Liver (tissue), 9 donors: ENCODE data around the gene CROCC2. TPM values are rescaled to one million over a fixed set of nuclear protein-coding genes. Genes with fewer than 3 reads are reported as not detected.
A peak's percentile ranks its signal among the peaks of the same experiment; 100 is the strongest.

ENCODE experiments used
- DNase-seq: peaks from one replicate; pipeline ENCODE4 v3.0.0-alpha.2; 2017; ENCODE audit warnings: low spot score
- H3K27ac ChIP-seq, 2 donors: one replicate each; pipeline ENCODE4 v1.7.0; 2013; ENCODE audit warnings: inconsistent platforms in 2 of 2, low read length in 2 of 2, control low read depth in 1 of 2, low read depth in 1 of 2, mild to moderate bottlenecking in 1 of 2
- H3K27me3 ChIP-seq, 4 donors: one replicate each; pipeline versions ENCODE4 v1.6.1 to v1.7.0; 2013; ENCODE audit warnings: low read length in 3 of 4, inconsistent platforms in 1 of 4, mild to moderate bottlenecking in 1 of 4, moderate library complexity in 1 of 4; ENCODE audit not compliant: control insufficient read depth in 4 of 4, insufficient read depth in 4 of 4
- H3K36me3 ChIP-seq, 4 donors: one replicate each; pipeline versions ENCODE4 v1.6.1 to v1.7.0; 2013; ENCODE audit warnings: low read length in 3 of 4, mild to moderate bottlenecking in 3 of 4, low read depth in 1 of 4, moderate library complexity in 1 of 4; ENCODE audit not compliant: control insufficient read depth in 4 of 4, insufficient read depth in 3 of 4
- H3K4me1 ChIP-seq, 4 donors: one replicate each; pipeline versions ENCODE4 v1.6.1 to v1.7.0; 2013; ENCODE audit warnings: low read length in 3 of 4, mild to moderate bottlenecking in 3 of 4, moderate library complexity in 1 of 4; ENCODE audit not compliant: control insufficient read depth in 4 of 4, insufficient read depth in 4 of 4
- H3K4me3 ChIP-seq, 3 donors: one replicate each; pipeline versions ENCODE4 v1.6.1 to v1.7.0; 2013; ENCODE audit warnings: low read length in 3 of 3, control low read depth in 1 of 3, low read depth in 1 of 3, mild to moderate bottlenecking in 1 of 3
- H3K9ac ChIP-seq, 2 donors: one replicate each; pipeline ENCODE4 v1.7.0; 2013; ENCODE audit warnings: low read length in 2 of 2, mild to moderate bottlenecking in 2 of 2, moderate library complexity in 2 of 2, control low read depth in 1 of 2, low read depth in 1 of 2
- H3K9me3 ChIP-seq, 4 donors: one replicate each; pipeline versions ENCODE4 v1.6.1 to v1.7.0; 2013; ENCODE audit warnings: low read length in 3 of 4; ENCODE audit not compliant: control insufficient read depth in 4 of 4
- ATF3 ChIP-seq: IDR thresholded peaks from 2 replicates; pipeline ENCODE4 v1.6.1; 2016; ENCODE audit warnings: antibody characterized with exemption
- EGR1 ChIP-seq, 2 donors: IDR thresholded peaks; 2 replicates each; pipeline ENCODE4 v1.6.1; 2016 to 2018; ENCODE audit warnings: antibody characterized with exemption in 2 of 2, low read depth in 2 of 2
- FOXA1 ChIP-seq: IDR thresholded peaks from 2 replicates; pipeline ENCODE4 v1.6.1; 2016; ENCODE audit warnings: antibody characterized with exemption
- FOXA2 ChIP-seq: IDR thresholded peaks from 2 replicates; pipeline ENCODE4 v1.6.1; 2016; ENCODE audit warnings: antibody characterized with exemption
- GABPA ChIP-seq, 2 donors: IDR thresholded peaks in 1 of 2; conservative IDR thresholded peaks in 1 of 2; 2 replicates each; pipeline ENCODE4 v1.6.1; 2016; ENCODE audit warnings: antibody characterized with exemption in 2 of 2, mild to moderate bottlenecking in 1 of 2, moderate library complexity in 1 of 2
- HNF4A ChIP-seq, 2 donors: conservative IDR thresholded peaks; 2 replicates each; pipeline ENCODE4 v1.6.1; 2016; ENCODE audit warnings: antibody characterized with exemption in 2 of 2, mild to moderate bottlenecking in 2 of 2
- HNF4G ChIP-seq: IDR thresholded peaks from 2 replicates; pipeline ENCODE4 v1.6.1; 2016; ENCODE audit warnings: antibody characterized with exemption
- JUND ChIP-seq, 2 donors: IDR thresholded peaks; 2 replicates each; pipeline ENCODE4 v1.6.1; 2016; ENCODE audit warnings: antibody characterized with exemption in 2 of 2
- NR2F2 ChIP-seq: IDR thresholded peaks from 2 replicates; pipeline ENCODE4 v1.6.1; 2016; ENCODE audit warnings: antibody characterized with exemption
- RAD21 ChIP-seq, 2 donors: IDR thresholded peaks; 2 replicates each; pipeline ENCODE4 v1.6.1; 2016; ENCODE audit warnings: antibody characterized with exemption in 2 of 2, mild to moderate bottlenecking in 2 of 2
- REST ChIP-seq: IDR thresholded peaks from 2 replicates; pipeline ENCODE4 v1.6.1; 2016; ENCODE audit warnings: antibody characterized with exemption, mild to moderate bottlenecking
- RXRA ChIP-seq, 2 donors: IDR thresholded peaks; 2 replicates each; pipeline ENCODE4 v1.6.1; 2017 to 2018; ENCODE audit warnings: antibody characterized with exemption in 2 of 2, mild to moderate bottlenecking in 1 of 2
- SP1 ChIP-seq: IDR thresholded peaks from 2 replicates; pipeline ENCODE4 v1.6.1; 2018; ENCODE audit warnings: antibody characterized with exemption, mild to moderate bottlenecking
- YY1 ChIP-seq: IDR thresholded peaks from 2 replicates; pipeline ENCODE4 v1.6.1; 2016; ENCODE audit warnings: antibody characterized with exemption, mild to moderate bottlenecking
- ZBTB33 ChIP-seq: IDR thresholded peaks from 2 replicates; pipeline ENCODE4 v1.6.1; 2016; ENCODE audit warnings: antibody characterized with exemption
- WGBS: extraction: QIAGEN DNeasy Blood & Tissue Kit; methylation state at CpG from one replicate; pipeline ENCODE4 v1.1.7; 2013; 5-methylcytosine and 5-hydroxymethylcytosine counted together
- polyA plus RNA-seq, 2 donors: library from polyadenylated mRNA; stranded (reverse) in 1 of 2; unstranded in 1 of 2; fragments of 200-250 nt in 1 of 2; fragments of >200 nt in 1 of 2; fragmentation: Nextera tagmentation in 1 of 2; extraction: Ambion mirVana in 1 of 2; gene quantifications; one replicate each; pipeline versions ENCODE4 v1.2.1 to v1.2.3, GENCODE V29; 2013 to 2015
- total RNA-seq, 2 donors: library from RNA; depleted of rRNA; stranded (reverse); fragments of >200 nt; gene quantifications; one replicate each; pipeline ENCODE4 v1.2.3, GENCODE V29; 2014
- TF ChIP-seq, protein P1 (sequence below): IDR thresholded peaks from 2 replicates; pipeline ENCODE4 v1.6.1; 2016; ENCODE audit warnings: antibody characterized with exemption
- TF ChIP-seq, protein P2 (sequence below): fragments of 150-350 bp; IDR thresholded peaks from 2 replicates; pipeline ENCODE4 v1.5.1; 2017; ENCODE audit warnings: improper control_type of control experiment, low read depth, low read length; ENCODE audit not compliant: missing input control
- donor health status: healthy.
- donor health status: healthy.
- donor health status: healthy.
- donor health status: healthy.
- donor health status: healthy.

Gene CROCC2
- total and polyA plus RNA-seq, 4 donors: under 0.01 to 0.13 (median 0.05) TPM

GRCh38 chr2:240873805-240874714 lies 32.1 kb upstream of the CROCC2 start:
- DNase-seq: peak; percentile 76
- TF ChIP-seq FOXA2 (peak; percentile 19), REST (no peak), RAD21 (IDR thresholded peaks at IDR 0.05) (peak in 1 of 2 donors; percentile 60), RXRA (IDR thresholded peaks at IDR 0.05) (peak; percentile 94 to 97), ZBTB33 (no peak), JUND (IDR thresholded peaks at IDR 0.05) (peak in 1 of 2 donors; percentile 37), YY1 (peak; percentile 61), NR2F2 (no peak), ATF3 (no peak), HNF4A (conservative IDR thresholded peaks at IDR 0.05) (peak; percentile 88 to 93), GABPA (IDR thresholded peaks at IDR 0.05 in 1 of 2, conservative IDR thresholded peaks at IDR 0.05 in 1 of 2) (peak in 1 of 2 donors; percentile 63), EGR1 (IDR thresholded peaks at IDR 0.05; ENCODE audit: low read depth in 2 of 2) (peak in 1 of 2 donors; percentile 72), HNF4G (peak; percentile 82), SP1 (peak; percentile 91), FOXA1 (peak; percentile 36)
- TF ChIP-seq, protein P1, sequence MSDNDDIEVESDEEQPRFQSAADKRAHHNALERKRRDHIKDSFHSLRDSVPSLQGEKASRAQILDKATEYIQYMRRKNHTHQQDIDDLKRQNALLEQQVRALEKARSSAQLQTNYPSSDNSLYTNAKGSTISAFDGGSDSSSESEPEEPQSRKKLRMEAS: peak; percentile 86
- TF ChIP-seq, protein P2, sequence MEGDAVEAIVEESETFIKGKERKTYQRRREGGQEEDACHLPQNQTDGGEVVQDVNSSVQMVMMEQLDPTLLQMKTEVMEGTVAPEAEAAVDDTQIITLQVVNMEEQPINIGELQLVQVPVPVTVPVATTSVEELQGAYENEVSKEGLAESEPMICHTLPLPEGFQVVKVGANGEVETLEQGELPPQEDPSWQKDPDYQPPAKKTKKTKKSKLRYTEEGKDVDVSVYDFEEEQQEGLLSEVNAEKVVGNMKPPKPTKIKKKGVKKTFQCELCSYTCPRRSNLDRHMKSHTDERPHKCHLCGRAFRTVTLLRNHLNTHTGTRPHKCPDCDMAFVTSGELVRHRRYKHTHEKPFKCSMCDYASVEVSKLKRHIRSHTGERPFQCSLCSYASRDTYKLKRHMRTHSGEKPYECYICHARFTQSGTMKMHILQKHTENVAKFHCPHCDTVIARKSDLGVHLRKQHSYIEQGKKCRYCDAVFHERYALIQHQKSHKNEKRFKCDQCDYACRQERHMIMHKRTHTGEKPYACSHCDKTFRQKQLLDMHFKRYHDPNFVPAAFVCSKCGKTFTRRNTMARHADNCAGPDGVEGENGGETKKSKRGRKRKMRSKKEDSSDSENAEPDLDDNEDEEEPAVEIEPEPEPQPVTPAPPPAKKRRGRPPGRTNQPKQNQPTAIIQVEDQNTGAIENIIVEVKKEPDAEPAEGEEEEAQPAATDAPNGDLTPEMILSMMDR: peak; percentile 16
- Histone ChIP-seq H3K9me3 (no peaks in the 10 kb centered on the region), H3K27ac (peak overlapping the region; percentile 50 to 59), H3K4me3 (peak overlapping the region in 1 of 3 donors; percentile 8), H3K9ac (no peak overlapping the region), H3K4me1 (peaks cover 20 to 98% (median 80%) of the 10 kb centered on the region in 4 donors), H3K27me3 (no peaks in the 10 kb centered on the region), H3K36me3 (peaks cover 2 to 25% (median 8%) of the 10 kb centered on the region in 4 donors)
- WGBS: 39% methylated on average over 33 of the region's 33 CpGs
